ENCODE data around the gene OR10K1.
"Not testable (repeated sequence)": the region's sequence is repeated elsewhere in the genome, so short reads cannot be mapped to it uniquely, and the experiment has no call there.

The OR10K1 gene

GRCh38 chr1:158461534-158461933, at the start of gene OR10K1:
Gene OR10K1, plus strand, starts transcription at chr1:158461834. Its CDS starts 3,728 bp downstream, at chr1:158465562.
- no peak for DNase-seq (ENCODE audit: low spot score)

- no peak for DNase-seq (ENCODE audit: low spot score)
Measured at GRCh38 chr1:158414651-158415345, 46.8 kb upstream of the OR10K1 start.

- no peak for DNase-seq (ENCODE audit: low spot score)
Measured at GRCh38 chr1:158417586-158417985, 44.0 kb upstream of the OR10K1 start.

GRCh38 chr1:158422212-158422611, 39.4 kb upstream of the OR10K1 start:
- DNase-seq (ENCODE audit: low spot score): no peak

GRCh38 chr1:158425027-158425426, 36.6 kb upstream of the OR10K1 start:
- no peak for DNase-seq (ENCODE audit: low spot score)

- no peak for DNase-seq (ENCODE audit: low spot score)
Measured at GRCh38 chr1:158426137-158426536, 35.5 kb upstream of the OR10K1 start, which contains the start of gene OR10K2. Gene OR10K2, minus strand, starts transcription at chr1:158426237. Its CDS starts 5,371 bp downstream, at chr1:158420866.

GRCh38 chr1:158430163-158430562, 31.5 kb upstream of the OR10K1 start:
- DNase-seq (ENCODE audit: low spot score): not testable (repeated sequence)

GRCh38 chr1:158434741-158435140, 26.9 kb upstream of the OR10K1 start:
- no peak for DNase-seq (ENCODE audit: low spot score)

GRCh38 chr1:158445376-158445775, 16.3 kb upstream of the OR10K1 start:
- no peak for DNase-seq (ENCODE audit: low spot score)

- DNase-seq (ENCODE audit: low spot score): no peak
Measured at GRCh38 chr1:158454537-158454936, 7.1 kb upstream of the OR10K1 start.

- DNase-seq (ENCODE audit: low spot score): no peak
Measured at GRCh38 chr1:158457246-158457645, 4.4 kb upstream of the OR10K1 start.

GRCh38 chr1:158458263-158458662, 3.4 kb upstream of the OR10K1 start:
- no peak for DNase-seq (ENCODE audit: low spot score)

- DNase-seq (ENCODE audit: low spot score): no peak
Measured at GRCh38 chr1:158471920-158472319, 10.3 kb downstream of the OR10K1 start, which contains the start of gene OR10R2. Gene OR10R2, plus strand, starts transcription at chr1:158472220. Its CDS starts 106 bp downstream, at chr1:158472326.

- no peak for DNase-seq (ENCODE audit: low spot score)
Measured at GRCh38 chr1:158485455-158485854, 23.8 kb downstream of the OR10K1 start.

GRCh38 chr1:158491316-158491715, 29.7 kb downstream of the OR10K1 start:
- no peak for DNase-seq (ENCODE audit: low spot score)

GRCh38 chr1:158493054-158493453, 31.4 kb downstream of the OR10K1 start:
- DNase-seq (ENCODE audit: low spot score): no peak

GRCh38 chr1:158494796-158495195, 33.2 kb downstream of the OR10K1 start:
- no peak for DNase-seq (ENCODE audit: low spot score)

GRCh38 chr1:158496374-158496773, 34.7 kb downstream of the OR10K1 start:
- peak; percentile 59 for DNase-seq (ENCODE audit: low spot score)

- no peak for DNase-seq (ENCODE audit: low spot score)
Measured at GRCh38 chr1:158506369-158506987, 44.8 kb downstream of the OR10K1 start.

GRCh38 chr1:158507511-158507910, 45.9 kb downstream of the OR10K1 start:
- no peak for DNase-seq (ENCODE audit: low spot score)

GRCh38 chr1:158509471-158510156, 48.0 kb downstream of the OR10K1 start:
- DNase-seq (ENCODE audit: low spot score): no peak

- peak; percentile 72 for DNase-seq (ENCODE audit: low spot score)
Measured at GRCh38 chr1:158516966-158517365, 55.3 kb downstream of the OR10K1 start.
